Jurkat, Clone E6-1 (cell line): ENCODE data around the gene PYY.
A peak's percentile ranks its signal among the peaks of the same experiment; 100 is the strongest.
"Not testable (repeated sequence)": the region's sequence is repeated elsewhere in the genome, so short reads cannot be mapped to it uniquely, and the experiment has no call there.

Source experiments
- DNase-seq: peaks from one replicate; pipeline ENCODE4 v3.0.0-alpha.2; 2011; ENCODE audit warnings: low read depth, low spot score
- H3K4me3 ChIP-seq: 2 replicates; pipeline ENCODE4 v1.5.1; 2011; ENCODE audit warnings: mild to moderate bottlenecking, low read length, control low read depth, moderate library complexity

PYY gene

DNA sequence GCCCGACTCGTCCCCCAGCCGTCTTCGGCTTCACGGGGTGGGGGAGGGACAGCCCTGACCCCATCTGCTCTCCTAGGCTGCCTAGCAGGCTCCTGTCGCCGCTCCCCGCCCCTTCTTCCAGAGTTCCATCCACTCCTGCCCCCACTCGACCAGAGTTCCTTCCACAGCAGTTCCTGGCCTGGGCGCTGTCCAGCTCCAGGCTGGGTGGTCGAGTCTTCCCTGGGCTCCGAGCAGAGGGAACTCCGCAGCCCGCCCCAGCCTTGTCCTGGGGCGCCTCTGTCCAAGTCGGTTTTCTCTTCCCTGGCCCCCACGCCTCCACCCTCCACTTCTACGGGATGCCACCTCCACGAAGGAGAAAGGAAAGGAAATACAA lies 1.4 kb downstream of the PYY start:
- DNase-seq, result no peak
- H3K4me3 ChIP-seq, result no peak overlapping the region

- DNase-seq, result no peak
- no peak overlapping the region for H3K4me3 ChIP-seq
These were observed 2.0 kb downstream of the PYY start for GRCh38 chr17:43951750-43952149.

GRCh38 chr17:43950554-43950953 lies 3.2 kb downstream of the PYY start:
- H3K4me3 ChIP-seq, result no peak overlapping the region
- no peak for DNase-seq

DNA sequence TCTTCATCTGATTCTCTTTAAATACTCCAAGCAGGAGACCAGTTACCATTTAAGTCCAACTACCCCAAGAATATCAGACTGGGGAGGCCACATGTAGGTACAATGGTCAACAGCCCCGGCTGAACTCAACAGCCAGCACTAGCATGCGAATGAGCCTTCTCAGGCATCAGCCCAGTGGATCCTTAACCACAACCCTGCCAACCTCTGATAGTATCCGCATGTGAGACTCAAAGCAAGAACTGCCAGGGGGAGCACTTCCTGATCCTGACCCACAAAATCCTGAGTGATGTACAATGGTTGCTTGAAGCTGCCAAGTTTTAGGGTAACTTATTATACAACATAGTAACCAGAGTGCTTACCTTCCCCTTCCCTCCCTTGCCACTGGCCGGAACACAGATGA lies 4.0 kb downstream of the PYY start:
- H3K4me3 ChIP-seq, result no peak overlapping the region
- no peak for DNase-seq

GRCh38 chr17:43946781-43947180 lies 7.0 kb downstream of the PYY start:
- DNase-seq, result no peak
- no peak overlapping the region for H3K4me3 ChIP-seq

GRCh38 chr17:43945074-43945829 lies 8.5 kb downstream of the PYY start:
- DNase-seq, result no peak

DNA sequence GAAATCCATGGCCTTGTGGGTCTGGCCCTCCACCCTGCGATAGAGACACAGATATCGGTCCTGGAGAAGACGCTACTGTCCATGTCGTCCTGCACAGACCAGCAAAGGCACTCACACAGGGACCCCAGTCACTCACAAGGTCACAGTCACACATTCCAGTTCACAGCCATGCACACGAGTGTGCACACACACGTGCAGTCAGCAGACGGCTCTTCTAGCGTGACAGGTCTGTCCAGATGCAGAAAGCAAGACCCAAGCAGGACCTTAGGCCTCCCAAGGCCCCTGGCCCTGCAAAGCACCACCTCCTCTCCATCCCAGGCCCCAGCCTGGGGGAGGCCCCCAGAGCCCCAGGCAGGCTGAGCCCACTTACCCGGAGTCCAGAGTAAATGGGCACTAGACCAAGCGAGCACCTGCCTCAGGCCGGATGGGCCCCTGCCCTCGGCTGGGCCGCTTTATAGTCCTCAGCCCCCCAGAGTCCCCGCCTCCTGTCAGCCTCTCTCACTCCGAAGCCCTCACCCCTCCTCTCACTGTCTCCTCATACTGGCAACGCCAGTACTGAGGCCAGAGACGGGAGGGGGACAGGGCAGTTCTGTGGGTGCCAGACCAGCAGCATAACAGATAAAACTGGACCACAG lies 11.6 kb downstream of the PYY start, which contains the start of gene PPY:
TSS of gene PPY (minus strand) at position 426 of the 635 bp plus-strand sequence. CDS start 822 bp downstream, outside the sequence.
- DNase-seq, result no peak

More at GRCh38 chr17:43945074-43945829, 8.5 kb downstream of the PYY start:
- H3K4me3 ChIP-seq, result no peak overlapping the region

GRCh38 chr17:43940630-43941029 lies 13.1 kb downstream of the PYY start:
- DNase-seq, result peak; percentile 19
- no peak overlapping the region for H3K4me3 ChIP-seq

More for the DNA sequence above, 11.6 kb downstream of the PYY start, which contains the start of gene PPY:
- no peak within 1 kb of the TSS for H3K4me3 ChIP-seq

GRCh38 chr17:43939886-43940285 lies 13.9 kb downstream of the PYY start:
- H3K4me3 ChIP-seq, result no peak overlapping the region
- DNase-seq, result no peak

GRCh38 chr17:43939452-43939851 lies 14.3 kb downstream of the PYY start:
- not testable (repeated sequence) for H3K4me3 ChIP-seq, DNase-seq

DNA sequence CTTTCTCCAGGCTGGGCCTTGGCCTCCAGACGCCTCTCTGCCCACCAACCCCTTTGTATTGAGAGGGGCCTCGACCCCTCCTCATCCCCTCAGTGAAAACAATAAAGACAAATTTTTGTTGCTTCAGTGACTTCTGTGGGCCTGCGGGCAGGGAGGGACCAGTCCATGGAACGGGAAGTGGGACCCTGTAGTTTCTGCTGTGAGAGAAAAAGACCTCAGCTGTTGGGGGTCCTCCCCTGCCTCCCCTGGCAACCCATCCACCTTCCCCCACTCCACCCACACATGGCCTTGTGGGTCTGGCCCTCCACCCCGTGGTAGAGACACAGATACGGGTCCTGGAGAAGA lies 14.9 kb downstream of the PYY start:
- H3K4me3 ChIP-seq, result no peak overlapping the region
- no peak for DNase-seq

DNA sequence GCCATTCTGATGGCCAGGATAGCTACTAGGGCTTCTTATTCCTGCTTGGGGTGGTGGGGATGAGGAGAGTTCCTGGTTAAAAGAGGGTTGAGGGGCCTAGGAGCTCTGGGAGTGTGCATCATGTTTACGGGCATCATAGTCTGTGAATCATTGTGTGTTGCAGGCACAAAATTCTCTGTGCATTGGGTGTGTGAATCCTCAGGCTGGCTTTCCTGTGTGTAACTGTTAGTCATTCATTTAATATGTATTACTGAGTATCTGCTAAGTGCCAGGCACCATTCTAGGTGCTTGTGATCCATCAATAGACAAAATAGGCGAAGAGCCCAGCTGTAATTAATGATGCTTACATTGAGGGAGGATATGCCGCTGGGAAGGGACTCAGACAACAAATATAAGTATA lies 17.3 kb downstream of the PYY start:
- no peak for DNase-seq
- no peak overlapping the region for H3K4me3 ChIP-seq

DNA sequence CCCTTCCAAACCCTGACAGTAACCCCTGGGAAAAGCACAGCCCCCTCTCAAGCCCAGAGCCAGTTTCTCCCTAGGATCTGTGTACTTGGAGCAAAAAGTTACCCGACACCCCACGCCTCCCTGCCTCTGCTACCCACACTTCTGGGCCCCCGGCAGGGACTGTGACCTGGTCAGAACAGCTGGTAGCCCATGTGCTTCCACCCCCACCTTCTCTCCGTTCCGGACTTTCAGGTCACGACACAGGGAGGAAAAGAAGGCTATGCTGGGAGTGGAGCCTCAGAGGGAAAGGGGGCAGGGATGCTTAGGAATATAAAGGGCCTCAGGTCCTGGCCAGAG lies 17.8 kb downstream of the PYY start:
- H3K4me3 ChIP-seq, result no peak overlapping the region
- no peak for DNase-seq

- no peak for DNase-seq
- no peak overlapping the region for H3K4me3 ChIP-seq
These were observed 18.4 kb downstream of the PYY start for GRCh38 chr17:43935204-43935925.

GRCh38 chr17:43932923-43933322 lies 20.8 kb downstream of the PYY start:
- no peak overlapping the region for H3K4me3 ChIP-seq
- DNase-seq, result no peak

- H3K4me3 ChIP-seq, result no peak overlapping the region
- DNase-seq, result no peak
These were observed 21.4 kb downstream of the PYY start for GRCh38 chr17:43932357-43932756.

- no peak for DNase-seq
- H3K4me3 ChIP-seq, result no peak overlapping the region
These were observed 22.6 kb downstream of the PYY start for GRCh38 chr17:43931062-43931571.

- DNase-seq, result no peak
- H3K4me3 ChIP-seq, result no peak overlapping the region
These were observed 25.1 kb downstream of the PYY start for GRCh38 chr17:43928609-43929008.

- not testable (repeated sequence) for H3K4me3 ChIP-seq, DNase-seq
These were observed 25.8 kb downstream of the PYY start for GRCh38 chr17:43927929-43928328.
